Mucosa of descending colon (tissue), 3 donors: ENCODE data around the gene PSKH1. TPM values are rescaled to one million over a fixed set of nuclear protein-coding genes. Genes with fewer than 3 reads are reported as not detected.

ENCODE experiments used
- ATAC-seq: fragments of 200-7000 bp; cut with Tn5 transposase; one replicate; pipeline ENCODE4 v1.9.1; 2020; ENCODE audit warnings: mild to moderate bottlenecking, moderate library complexity
- DNase-seq, 3 donors: peaks; one replicate each; pipeline ENCODE4 v3.0.0-alpha.2; 2020
- H3K36me3 ChIP-seq: fragments of 200-600 bp; one replicate; pipeline ENCODE4 v1.8.0; 2021; ENCODE audit warnings: low read depth, mild to moderate bottlenecking
- H3K4me1 ChIP-seq: fragments of 200-600 bp; one replicate; pipeline ENCODE4 v1.8.0; 2021; ENCODE audit warnings: low read depth, mild to moderate bottlenecking
- H3K4me3 ChIP-seq: fragments of 200-600 bp; one replicate; pipeline ENCODE4 v1.8.0; 2021; ENCODE audit warnings: mild to moderate bottlenecking
- H3K9me3 ChIP-seq: fragments of 200-600 bp; one replicate; pipeline ENCODE4 v1.8.0; 2021; ENCODE audit warnings: mild to moderate bottlenecking
- CTCF ChIP-seq: fragments of 200-600 bp; IDR thresholded peaks from one replicate; pipeline ENCODE4 v1.8.0; 2022; ENCODE audit warnings: antibody characterized with exemption, mild to moderate bottlenecking
- intact Hi-C, 2 donors: fragments of 100-400 bp; cut with DNase I in 1 of 2; cut with micrococcal nuclease in 1 of 2; formaldehyde crosslinking; loops; one replicate each; pipeline versions ENCODE4 v1.11.0 to v1.11.1; 2022; cut with DNase I, micrococcal nuclease
- total RNA-seq, 3 donors: library from RNA; stranded (reverse); fragmentation: NEBNext Ultra II Directional in 2 of 3; extraction: Animal tissue kit (Norgen Biotek cat#: 25700) in 2 of 3; gene quantifications; one replicate each; pipeline versions ENCODE4 v1.2.1 to v1.2.4, GENCODE V29; 2021 to 2023
- donor health status: DM: no; HTN: no; CAD: no; lungs with moderate emphysema.
- donor health status: DM: no; HTN: no; CAD: no.
- donor health status: DM: no; HTN: yes; CAD: no.

PSKH1 gene
- total RNA-seq, 3 donors from 2014 or later: 33.8 to 43.3 (median 38.1) TPM

GRCh38 chr16:67964477-67965131, 71.5 kb downstream of the PSKH1 start:
- ATAC-seq: no peak

GRCh38 chr16:67965668-67966548, 72.9 kb downstream of the PSKH1 start:
- intact Hi-C loops: no loop called here
- Histone ChIP-seq H3K36me3 (no peaks in the 10 kb centered on the region), H3K9me3 (no peaks in the 10 kb centered on the region), H3K4me1 (peaks cover 22% of the 10 kb centered on the region), H3K4me3 (no peak overlapping the region)
- DNase-seq (no peak), ATAC-seq (no peak)
- no peak for TF ChIP-seq CTCF

More at GRCh38 chr16:67964477-67965131, 71.5 kb downstream of the PSKH1 start:
- Histone ChIP-seq H3K4me1 (peaks cover 22% of the 10 kb centered on the region), H3K36me3 (no peaks in the 10 kb centered on the region), H3K4me3 (no peak overlapping the region), H3K9me3 (no peaks in the 10 kb centered on the region)
- no peak for DNase-seq
- intact Hi-C loops: no loop called here
- TF ChIP-seq CTCF: no peak

GRCh38 chr16:67966549-67967182, 73.6 kb downstream of the PSKH1 start:
- intact Hi-C loops: no loop called here
- no peaks in the 10 kb centered on the region for H3K9me3 ChIP-seq
- DNase-seq: no peak
- ATAC-seq: peak; percentile 2
- H3K4me1 ChIP-seq: peaks cover 18% of the 10 kb centered on the region
- no peak overlapping the region for H3K4me3 ChIP-seq
- no peak for TF ChIP-seq CTCF
- no peaks in the 10 kb centered on the region for H3K36me3 ChIP-seq

- Histone ChIP-seq H3K4me1 (peaks cover 13% of the 10 kb centered on the region), H3K36me3 (no peaks in the 10 kb centered on the region), H3K9me3 (no peaks in the 10 kb centered on the region), H3K4me3 (no peak overlapping the region)
- DNase-seq (no peak), ATAC-seq (no peak)
- intact Hi-C loops: no loop called here
- no peak for TF ChIP-seq CTCF
These were observed 74.3 kb downstream of the PSKH1 start for GRCh38 chr16:67967183-67967957.

GRCh38 chr16:67967958-67968399, 74.9 kb downstream of the PSKH1 start:
- H3K36me3 ChIP-seq: no peaks in the 10 kb centered on the region
- no peak for TF ChIP-seq CTCF
- H3K4me1 ChIP-seq: peaks cover 13% of the 10 kb centered on the region
- H3K4me3 ChIP-seq: peak overlapping the region; percentile 59
- DNase-seq (peak in 2 of 3 donors; percentile 34 to 59), ATAC-seq (peak; percentile 37)
- intact Hi-C loops: no loop called here
- H3K9me3 ChIP-seq: no peaks in the 10 kb centered on the region
